Vagina (tissue), 2 donors: ENCODE data around the gene PODXL2.

Experiments used
- POLR2A ChIP-seq, 2 donors: fragments of 450-650 bp; IDR thresholded peaks; one replicate each; pipeline ENCODE4 v1.6.1; 2017; ENCODE audit warnings: antibody characterized with exemption in 2 of 2, mild to moderate bottlenecking in 2 of 2, moderate library complexity in 2 of 2
- TF ChIP-seq, protein P1 (sequence below), 3 experiments: fragments of 450-650 bp in 2 of 3; fragments of 200-600 bp in 1 of 3; sonication (generic) in 1 of 3; IDR thresholded peaks; one replicate each; pipeline ENCODE4 v1.5.1; 2017 to 2019; ENCODE audit warnings: antibody characterized with exemption in 3 of 3, mild to moderate bottlenecking in 2 of 3, moderate library complexity in 2 of 3

DNA sequence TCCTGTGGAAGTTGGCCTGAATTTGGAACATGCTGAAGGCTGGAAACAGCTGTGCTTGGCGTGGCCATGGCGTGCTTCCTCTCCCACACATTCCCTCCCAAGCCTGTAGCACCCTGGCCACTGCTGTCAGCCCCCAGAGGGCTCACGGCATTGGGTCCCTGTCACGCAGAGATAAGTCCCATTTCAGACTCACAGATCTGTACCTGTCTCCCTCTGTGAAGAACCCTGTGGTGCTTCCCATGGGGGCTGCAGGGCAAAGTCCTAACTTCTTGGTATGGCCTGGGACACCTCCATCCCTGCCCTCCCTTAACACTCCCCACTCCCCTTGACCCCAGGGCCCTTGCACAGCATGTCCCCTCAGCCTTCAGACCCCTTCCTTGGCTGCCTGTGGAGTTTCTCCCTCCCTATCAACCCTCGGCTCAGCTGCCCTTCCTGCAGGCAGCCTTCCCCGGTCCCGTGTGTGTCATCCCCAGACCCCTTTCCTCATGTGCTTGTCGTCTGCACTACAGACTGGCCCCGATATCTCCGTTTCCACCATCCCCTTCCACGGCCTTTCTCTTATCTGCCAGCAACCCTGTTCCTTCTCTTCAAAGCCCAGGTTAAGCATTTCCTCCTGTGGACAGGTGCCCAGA is 72.4 kb downstream of the PODXL2 start:
- no peak for TF ChIP-seq POLR2A (IDR thresholded peaks at IDR 0.05)
- TF ChIP-seq, protein P1, sequence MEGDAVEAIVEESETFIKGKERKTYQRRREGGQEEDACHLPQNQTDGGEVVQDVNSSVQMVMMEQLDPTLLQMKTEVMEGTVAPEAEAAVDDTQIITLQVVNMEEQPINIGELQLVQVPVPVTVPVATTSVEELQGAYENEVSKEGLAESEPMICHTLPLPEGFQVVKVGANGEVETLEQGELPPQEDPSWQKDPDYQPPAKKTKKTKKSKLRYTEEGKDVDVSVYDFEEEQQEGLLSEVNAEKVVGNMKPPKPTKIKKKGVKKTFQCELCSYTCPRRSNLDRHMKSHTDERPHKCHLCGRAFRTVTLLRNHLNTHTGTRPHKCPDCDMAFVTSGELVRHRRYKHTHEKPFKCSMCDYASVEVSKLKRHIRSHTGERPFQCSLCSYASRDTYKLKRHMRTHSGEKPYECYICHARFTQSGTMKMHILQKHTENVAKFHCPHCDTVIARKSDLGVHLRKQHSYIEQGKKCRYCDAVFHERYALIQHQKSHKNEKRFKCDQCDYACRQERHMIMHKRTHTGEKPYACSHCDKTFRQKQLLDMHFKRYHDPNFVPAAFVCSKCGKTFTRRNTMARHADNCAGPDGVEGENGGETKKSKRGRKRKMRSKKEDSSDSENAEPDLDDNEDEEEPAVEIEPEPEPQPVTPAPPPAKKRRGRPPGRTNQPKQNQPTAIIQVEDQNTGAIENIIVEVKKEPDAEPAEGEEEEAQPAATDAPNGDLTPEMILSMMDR (IDR thresholded peaks at IDR 0.05), result no peak
